ENCODE data around the gene FILIP1.

The FILIP1 gene

DNA sequence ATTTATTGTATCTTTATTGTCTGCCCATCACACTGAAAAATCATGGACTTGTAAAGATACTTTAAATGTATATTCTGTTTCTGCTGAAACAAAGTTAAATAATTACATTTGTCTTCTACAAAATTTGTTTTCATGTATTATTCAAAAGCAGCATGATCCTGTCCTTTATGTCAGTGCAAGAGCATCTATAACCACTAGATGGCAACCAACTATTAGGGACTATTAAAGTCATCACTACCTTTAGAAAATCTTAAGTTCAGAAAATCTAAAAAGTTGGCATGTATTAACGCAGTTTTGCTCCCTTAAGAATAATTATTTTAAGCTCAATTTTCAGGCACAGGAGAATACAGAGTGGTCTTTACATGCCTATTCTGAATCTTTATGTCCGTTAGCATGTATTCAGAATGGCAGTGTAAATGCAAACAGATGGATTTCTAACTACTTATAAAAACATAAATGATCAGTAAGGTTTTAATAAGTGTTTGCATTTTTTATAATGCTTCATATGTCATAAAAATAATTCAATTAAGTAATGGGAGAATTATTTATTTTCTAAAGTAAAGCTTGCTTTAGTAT is 226.8 kb downstream of the FILIP1 start:
- no peak for TF ChIP-seq SUZ12 (IDR thresholded peaks at IDR 0.05; ENCODE audit: extremely low read depth, insufficient read depth, insufficient read length)
- TF ChIP-seq YY1 (IDR thresholded peaks at IDR 0.05; ENCODE audit: insufficient read depth, insufficient read length): no peak
- TF ChIP-seq ZNF274 (IDR thresholded peaks at IDR 0.05; ENCODE audit: low read depth, low read length): no peak
- Histone ChIP-seq H3K9ac (ENCODE audit: insufficient read length, low read depth) (no peak overlapping the region), H3K4me1 (ENCODE audit: insufficient read depth, insufficient read length) (no peaks in the 10 kb centered on the region), H3K27me3 (ENCODE audit: insufficient read depth, insufficient read length) (no peaks in the 10 kb centered on the region), H3K9me3 (ENCODE audit: insufficient read depth, low read length) (peaks cover 5% of the 10 kb centered on the region), H3K36me3 (ENCODE audit: insufficient read depth, insufficient read length, low read length) (peaks cover 19% of the 10 kb centered on the region), H3K4me3 (ENCODE audit: insufficient read length, low read depth) (no peak overlapping the region)
- DNase-seq (ENCODE audit: low read depth, low spot score): no peak

DNA sequence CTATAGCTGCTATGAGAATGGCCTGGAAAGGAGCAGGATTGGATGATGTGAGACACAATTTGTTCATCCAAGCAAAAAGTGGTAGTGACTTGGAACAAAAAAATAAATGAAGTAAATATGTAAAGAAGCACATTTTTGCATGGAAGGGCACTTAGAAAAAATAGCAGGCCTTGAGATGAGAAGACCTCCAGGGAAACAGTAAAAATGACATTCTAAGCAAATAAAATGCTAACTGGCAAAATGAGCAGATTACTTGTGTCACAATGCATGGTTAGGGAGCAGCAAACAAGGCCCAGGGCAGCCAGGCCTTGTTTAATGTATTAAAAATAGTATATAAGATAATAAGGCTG is 230.2 kb downstream of the FILIP1 start:
- TF ChIP-seq ZNF274 (IDR thresholded peaks at IDR 0.05; ENCODE audit: low read depth, low read length) (no peak), SUZ12 (IDR thresholded peaks at IDR 0.05; ENCODE audit: extremely low read depth, insufficient read depth, insufficient read length) (no peak), YY1 (IDR thresholded peaks at IDR 0.05; ENCODE audit: insufficient read depth, insufficient read length) (no peak)
- no peaks in the 10 kb centered on the region for H3K27me3 ChIP-seq (ENCODE audit: insufficient read depth, insufficient read length)
- peaks cover 30% of the 10 kb centered on the region for H3K36me3 ChIP-seq (ENCODE audit: insufficient read depth, insufficient read length, low read length)
- no peak overlapping the region for H3K9ac ChIP-seq (ENCODE audit: insufficient read length, low read depth)
- no peak overlapping the region for H3K4me3 ChIP-seq (ENCODE audit: insufficient read length, low read depth)
- no peak for DNase-seq (ENCODE audit: low read depth, low spot score)
- no peaks in the 10 kb centered on the region for H3K4me1 ChIP-seq (ENCODE audit: insufficient read depth, insufficient read length)
- no peaks in the 10 kb centered on the region for H3K9me3 ChIP-seq (ENCODE audit: insufficient read depth, low read length)

DNA sequence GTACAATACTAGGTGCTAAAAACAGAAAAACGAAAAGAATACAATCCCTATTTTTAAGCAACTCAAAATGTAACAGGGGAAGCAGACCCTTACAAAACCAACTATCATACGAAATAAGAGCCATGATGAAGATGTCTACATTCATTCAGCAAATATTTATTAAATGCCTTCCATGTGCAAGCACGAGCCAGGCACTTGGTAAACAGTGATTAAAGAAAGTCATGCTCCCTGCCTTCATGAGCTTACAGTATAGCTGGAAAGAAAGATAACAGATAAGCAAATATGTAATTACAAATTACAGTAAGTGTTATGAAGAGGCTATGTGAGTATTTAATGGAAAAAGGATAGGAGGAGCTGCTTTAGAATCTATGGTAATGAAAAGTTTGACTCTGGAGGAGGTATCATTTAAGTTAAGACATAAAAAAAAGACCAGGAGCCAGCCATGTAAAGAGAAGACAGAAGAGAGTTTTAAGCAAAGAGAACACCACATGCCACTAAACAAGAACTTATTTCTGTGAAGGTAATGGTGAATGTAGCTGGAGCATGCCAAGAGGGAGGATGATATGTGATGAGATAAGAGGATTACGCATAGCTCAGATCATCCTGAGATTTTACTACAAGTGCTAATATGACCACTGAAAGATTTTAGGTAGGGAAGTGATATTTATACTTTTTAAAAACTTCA is 230.7 kb downstream of the FILIP1 start:
- no peak overlapping the region for H3K4me3 ChIP-seq (ENCODE audit: insufficient read length, low read depth)
- H3K9ac ChIP-seq (ENCODE audit: insufficient read length, low read depth): no peak overlapping the region
- no peaks in the 10 kb centered on the region for H3K4me1 ChIP-seq (ENCODE audit: insufficient read depth, insufficient read length)
- TF ChIP-seq SUZ12 (IDR thresholded peaks at IDR 0.05; ENCODE audit: extremely low read depth, insufficient read depth, insufficient read length) (no peak), YY1 (IDR thresholded peaks at IDR 0.05; ENCODE audit: insufficient read depth, insufficient read length) (no peak), ZNF274 (IDR thresholded peaks at IDR 0.05; ENCODE audit: low read depth, low read length) (no peak)
- no peak for DNase-seq (ENCODE audit: low read depth, low spot score)
- H3K36me3 ChIP-seq (ENCODE audit: insufficient read depth, insufficient read length, low read length): peaks cover 33% of the 10 kb centered on the region
- H3K9me3 ChIP-seq (ENCODE audit: insufficient read depth, low read length): no peaks in the 10 kb centered on the region
- no peaks in the 10 kb centered on the region for H3K27me3 ChIP-seq (ENCODE audit: insufficient read depth, insufficient read length)

DNA sequence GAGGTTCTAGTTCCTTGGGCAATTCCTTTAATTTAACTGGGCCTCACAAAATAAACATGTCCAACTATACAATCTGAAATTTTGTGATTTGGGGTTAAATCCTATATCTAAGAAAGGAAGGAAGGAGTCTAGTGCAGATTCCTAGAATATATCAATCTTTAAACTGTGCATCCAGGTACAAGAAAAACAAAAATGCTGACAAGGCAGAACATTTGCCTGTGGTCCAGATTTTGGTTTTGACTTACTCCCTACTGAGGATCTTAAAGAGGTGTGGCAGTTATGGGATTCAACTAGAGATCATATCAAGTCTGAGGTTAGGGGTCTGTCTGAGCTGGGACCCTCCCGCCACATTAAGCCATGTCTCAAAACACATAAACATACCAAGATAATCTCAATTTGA is 232.3 kb downstream of the FILIP1 start:
- H3K9me3 ChIP-seq (ENCODE audit: insufficient read depth, low read length): no peaks in the 10 kb centered on the region

DNA sequence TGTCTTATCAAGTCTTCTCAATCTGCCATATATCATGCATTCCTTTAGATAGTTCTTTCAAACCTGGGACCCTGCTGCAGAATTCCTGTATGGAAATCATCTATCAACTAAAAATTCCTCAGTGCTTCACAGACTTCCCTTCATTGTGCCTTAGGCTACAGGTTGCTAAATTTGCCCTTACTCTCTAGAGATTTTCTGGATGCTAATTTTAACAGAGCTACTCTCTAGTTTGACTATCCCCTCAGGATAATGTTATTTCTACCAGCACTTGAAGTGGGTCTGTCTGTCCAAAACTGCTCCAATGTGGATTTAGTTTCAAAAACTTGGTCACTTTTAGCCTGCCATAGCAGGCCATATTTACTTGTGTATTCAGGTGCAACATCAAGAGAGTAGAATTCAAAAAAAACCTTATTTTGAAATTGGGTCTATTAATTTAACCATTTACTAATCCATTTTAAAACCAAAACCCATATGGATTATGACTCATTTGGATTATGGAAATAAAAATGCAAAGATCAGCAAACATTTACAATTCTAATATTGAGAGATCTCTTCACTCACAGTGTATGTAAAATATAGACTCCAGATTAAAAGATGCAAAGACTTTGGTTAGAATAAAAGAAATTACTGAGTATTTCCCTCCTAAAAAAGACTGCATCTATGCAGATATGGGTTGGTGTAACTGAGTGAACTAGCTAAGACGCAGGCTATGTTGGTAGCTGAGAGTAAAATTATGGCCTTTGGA is 236.1 kb downstream of the FILIP1 start:
- H3K4me1 ChIP-seq (ENCODE audit: insufficient read depth, insufficient read length): no peaks in the 10 kb centered on the region
- H3K4me3 ChIP-seq (ENCODE audit: insufficient read length, low read depth): no peak overlapping the region
- H3K9ac ChIP-seq (ENCODE audit: insufficient read length, low read depth): no peak overlapping the region
- no peaks in the 10 kb centered on the region for H3K27me3 ChIP-seq (ENCODE audit: insufficient read depth, insufficient read length)
- no peak for TF ChIP-seq SUZ12 (IDR thresholded peaks at IDR 0.05; ENCODE audit: extremely low read depth, insufficient read depth, insufficient read length)
- TF ChIP-seq YY1 (IDR thresholded peaks at IDR 0.05; ENCODE audit: insufficient read depth, insufficient read length): no peak
- no peak for TF ChIP-seq ZNF274 (IDR thresholded peaks at IDR 0.05; ENCODE audit: low read depth, low read length)
- no peaks in the 10 kb centered on the region for H3K9me3 ChIP-seq (ENCODE audit: insufficient read depth, low read length)
- DNase-seq (ENCODE audit: low read depth, low spot score): no peak
- peaks cover 38% of the 10 kb centered on the region for H3K36me3 ChIP-seq (ENCODE audit: insufficient read depth, insufficient read length, low read length)

More for the DNA sequence above, 232.3 kb downstream of the FILIP1 start:
- no peak overlapping the region for H3K9ac ChIP-seq (ENCODE audit: insufficient read length, low read depth)
- H3K36me3 ChIP-seq (ENCODE audit: insufficient read depth, insufficient read length, low read length): peaks cover 33% of the 10 kb centered on the region
- no peaks in the 10 kb centered on the region for H3K27me3 ChIP-seq (ENCODE audit: insufficient read depth, insufficient read length)
- no peak overlapping the region for H3K4me3 ChIP-seq (ENCODE audit: insufficient read length, low read depth)
- H3K4me1 ChIP-seq (ENCODE audit: insufficient read depth, insufficient read length): no peaks in the 10 kb centered on the region
- no peak for DNase-seq (ENCODE audit: low read depth, low spot score)
- no peak for TF ChIP-seq SUZ12 (IDR thresholded peaks at IDR 0.05; ENCODE audit: extremely low read depth, insufficient read depth, insufficient read length)

DNA sequence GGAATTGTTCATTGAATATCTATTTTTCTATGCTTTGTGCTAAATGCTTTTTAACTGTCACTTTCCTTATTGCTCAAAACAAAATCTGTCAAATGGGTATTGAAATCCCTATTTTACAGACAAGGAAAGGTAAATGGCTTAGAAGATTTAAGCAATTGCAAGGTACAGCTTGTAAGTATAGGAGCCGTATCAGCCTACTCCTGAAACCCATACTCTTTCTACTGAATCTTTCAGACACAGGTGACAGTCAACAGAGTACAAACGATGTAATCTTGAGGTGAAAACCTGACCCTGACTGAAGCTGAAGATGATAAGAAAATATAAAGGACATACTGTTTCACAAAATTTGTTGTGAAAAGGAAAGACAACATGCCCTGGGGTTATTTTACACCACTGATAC is 243.0 kb downstream of the FILIP1 start:
- no peak overlapping the region for H3K9ac ChIP-seq (ENCODE audit: insufficient read length, low read depth)
- peaks cover 10% of the 10 kb centered on the region for H3K36me3 ChIP-seq (ENCODE audit: insufficient read depth, insufficient read length, low read length)
- DNase-seq (ENCODE audit: low read depth, low spot score): no peak
- TF ChIP-seq ZNF274 (IDR thresholded peaks at IDR 0.05; ENCODE audit: low read depth, low read length): no peak
- no peak for TF ChIP-seq YY1 (IDR thresholded peaks at IDR 0.05; ENCODE audit: insufficient read depth, insufficient read length)
- TF ChIP-seq SUZ12 (IDR thresholded peaks at IDR 0.05; ENCODE audit: extremely low read depth, insufficient read depth, insufficient read length): no peak
- no peaks in the 10 kb centered on the region for H3K27me3 ChIP-seq (ENCODE audit: insufficient read depth, insufficient read length)
- no peaks in the 10 kb centered on the region for H3K9me3 ChIP-seq (ENCODE audit: insufficient read depth, low read length)
- H3K4me3 ChIP-seq (ENCODE audit: insufficient read length, low read depth): no peak overlapping the region
- no peaks in the 10 kb centered on the region for H3K4me1 ChIP-seq (ENCODE audit: insufficient read depth, insufficient read length)

DNA sequence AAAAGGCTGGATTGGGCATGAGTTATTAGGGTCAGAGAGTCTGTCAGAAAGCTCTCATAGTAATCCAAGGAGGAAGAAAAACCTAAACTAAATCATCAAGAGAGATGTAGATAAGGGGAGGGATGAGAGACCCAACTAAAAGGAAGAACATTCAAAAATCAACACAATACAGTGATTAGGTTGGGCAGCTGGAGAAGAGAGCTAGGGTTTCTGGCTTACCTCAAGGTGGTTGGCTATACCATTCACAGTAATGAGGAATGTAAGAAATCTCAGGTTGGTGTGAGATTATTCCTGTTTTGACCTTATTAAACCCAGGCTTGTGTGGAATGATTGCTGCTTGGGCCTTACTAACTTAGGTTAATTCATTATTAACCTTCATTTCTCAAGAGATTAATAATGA is 243.8 kb downstream of the FILIP1 start:
- Histone ChIP-seq H3K4me3 (ENCODE audit: insufficient read length, low read depth) (no peak overlapping the region), H3K9ac (ENCODE audit: insufficient read length, low read depth) (no peak overlapping the region), H3K9me3 (ENCODE audit: insufficient read depth, low read length) (no peaks in the 10 kb centered on the region), H3K4me1 (ENCODE audit: insufficient read depth, insufficient read length) (no peaks in the 10 kb centered on the region), H3K27me3 (ENCODE audit: insufficient read depth, insufficient read length) (no peaks in the 10 kb centered on the region), H3K36me3 (ENCODE audit: insufficient read depth, insufficient read length, low read length) (peaks cover 3% of the 10 kb centered on the region)
- TF ChIP-seq ZNF274 (IDR thresholded peaks at IDR 0.05; ENCODE audit: low read depth, low read length) (no peak), SUZ12 (IDR thresholded peaks at IDR 0.05; ENCODE audit: extremely low read depth, insufficient read depth, insufficient read length) (no peak), YY1 (IDR thresholded peaks at IDR 0.05; ENCODE audit: insufficient read depth, insufficient read length) (no peak)
- DNase-seq (ENCODE audit: low read depth, low spot score): no peak
